Measurements from ENCODE around the gene STAT5B.
A peak's percentile ranks its signal among the peaks of the same experiment; 100 is the strongest.

The STAT5B gene

GRCh38 chr17:42180922-42181850 is 95.0 kb downstream of the STAT5B start, which contains the start of gene KCNH4:
Gene KCNH4, minus strand, starts transcription at chr17:42181142. Its CDS starts 197 bp downstream, at chr17:42180945.
- peak; percentile 97 for DNase-seq (ENCODE audit: low spot score)
- in situ Hi-C loops (cut with MboI; ENCODE audit: low pct_unique_long_range_greater_than_20kb, low sequenced_read_pairs, unreplicated experiment) = no loop called here
- peak; percentile 85 for TF ChIP-seq CTCF (IDR thresholded peaks at IDR 0.05; ENCODE audit: extremely low read depth, insufficient read depth, missing control alignments)

- no peak for TF ChIP-seq CTCF (IDR thresholded peaks at IDR 0.05; ENCODE audit: extremely low read depth, insufficient read depth, missing control alignments)
- DNase-seq (ENCODE audit: low spot score) = no peak
- in situ Hi-C loops (cut with MboI; ENCODE audit: low pct_unique_long_range_greater_than_20kb, low sequenced_read_pairs, unreplicated experiment) = no loop called here
Observed at GRCh38 chr17:42180411-42180921, 95.7 kb downstream of the STAT5B start.

- in situ Hi-C loops (cut with MboI; ENCODE audit: low pct_unique_long_range_greater_than_20kb, low sequenced_read_pairs, unreplicated experiment) = no loop called here
- no peak for TF ChIP-seq CTCF (IDR thresholded peaks at IDR 0.05; ENCODE audit: extremely low read depth, insufficient read depth, missing control alignments)
- no peak for DNase-seq (ENCODE audit: low spot score)
Observed at GRCh38 chr17:42179911-42180410, 96.2 kb downstream of the STAT5B start.

GRCh38 chr17:42179335-42179734 is 96.9 kb downstream of the STAT5B start:
- in situ Hi-C loops (cut with MboI; ENCODE audit: low pct_unique_long_range_greater_than_20kb, low sequenced_read_pairs, unreplicated experiment) = no loop called here
- no peak for TF ChIP-seq CTCF (IDR thresholded peaks at IDR 0.05; ENCODE audit: extremely low read depth, insufficient read depth, missing control alignments)
- no peak for DNase-seq (ENCODE audit: low spot score)

GRCh38 chr17:42178817-42179216 is 97.4 kb downstream of the STAT5B start:
- TF ChIP-seq CTCF (IDR thresholded peaks at IDR 0.05; ENCODE audit: extremely low read depth, insufficient read depth, missing control alignments) = no peak
- peak; percentile 75 for DNase-seq (ENCODE audit: low spot score)
- in situ Hi-C loops (cut with MboI; ENCODE audit: low pct_unique_long_range_greater_than_20kb, low sequenced_read_pairs, unreplicated experiment) = no loop called here

- no peak for TF ChIP-seq CTCF (IDR thresholded peaks at IDR 0.05; ENCODE audit: extremely low read depth, insufficient read depth, missing control alignments)
- in situ Hi-C loops (cut with MboI; ENCODE audit: low pct_unique_long_range_greater_than_20kb, low sequenced_read_pairs, unreplicated experiment) = no loop called here
- no peak for DNase-seq (ENCODE audit: low spot score)
Observed at GRCh38 chr17:42177684-42178083, 98.5 kb downstream of the STAT5B start.
